ENCODE measurements around the gene FBF1. TPM values are rescaled to one million over a fixed set of nuclear protein-coding genes. Genes with fewer than 3 reads are reported as not detected.
"Not testable (repeated sequence)": the region's sequence is repeated elsewhere in the genome, so short reads cannot be mapped to it uniquely, and the experiment has no call there.

Gene FBF1
- total RNA-seq, 3 donors from 2014 or later (not counting 1 experiment from before 2014, with no cell fraction given) = 24.9 to 34.0 (median 33.0) TPM

DNA sequence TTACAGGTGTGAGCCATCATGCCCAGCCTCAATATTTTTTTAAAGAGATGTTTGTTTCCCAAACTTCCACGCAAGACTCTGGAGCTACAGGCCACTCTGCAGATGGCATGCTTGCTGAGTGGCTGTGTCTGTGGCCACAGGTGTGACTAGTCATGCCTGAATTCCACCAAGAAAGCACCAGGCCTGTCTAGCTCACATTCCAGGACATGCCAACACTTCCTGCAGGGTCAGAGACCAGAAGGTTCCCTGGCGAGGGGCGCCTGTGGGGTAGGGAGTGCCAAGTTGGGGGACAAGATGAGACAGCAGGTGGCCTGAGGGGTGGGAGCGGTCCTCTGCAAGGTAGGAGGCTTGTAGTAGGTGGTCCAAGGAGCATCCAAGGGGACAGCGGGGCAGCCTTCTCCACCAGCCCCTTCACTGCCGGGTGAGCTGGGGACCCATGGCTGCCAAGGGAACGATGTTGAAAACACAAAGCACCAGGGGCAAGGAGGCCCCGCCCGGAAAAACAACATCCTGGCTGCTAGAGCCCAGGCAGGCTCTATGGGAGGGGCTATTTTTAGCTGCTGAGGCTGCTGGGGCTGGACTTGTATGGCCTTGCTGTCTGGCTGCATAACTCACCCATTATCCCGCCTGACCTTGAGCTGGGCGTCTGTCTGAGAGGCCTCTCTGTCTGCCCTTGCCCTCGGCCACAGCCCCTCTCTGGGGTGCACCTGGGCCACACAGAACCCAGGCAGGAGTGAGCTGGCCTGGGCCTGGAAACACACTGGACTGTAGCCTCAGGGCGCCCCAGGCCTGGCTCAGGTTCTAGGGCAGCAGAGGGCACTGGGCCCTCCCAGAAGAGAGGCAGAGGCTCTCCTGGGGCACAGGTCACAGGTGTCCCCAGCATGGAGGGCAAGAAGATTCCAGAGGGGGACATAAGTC lies 68.1 kb downstream of the FBF1 start:
- Mint-ChIP-seq H3K36me3 (no peaks in the 10 kb centered on the region), H3K4me3 (no peak overlapping the region), H3K9me3 (no peaks in the 10 kb centered on the region), H3K27me3 (ENCODE audit: low read depth in 2 of 2) (peaks cover 0 to 8% of the 10 kb centered on the region in 2 donors), H3K27ac (peak overlapping the region in 1 of 2 donors; percentile 31), H3K4me1 (peaks cover 15 to 19% of the 10 kb centered on the region in 2 donors)
- WGBS (ENCODE audit: insufficient coverage) = 50% methylated on average over 13 of the region's 13 CpGs
- Histone ChIP-seq H3K27me3 (ENCODE audit: control insufficient read depth, insufficient read depth, low read length) (peaks cover 12% of the 10 kb centered on the region), H3K36me3 (ENCODE audit: control insufficient read depth, insufficient read depth, low read length) (no peaks in the 10 kb centered on the region), H3K27ac (ENCODE audit: low read length) (peak overlapping the region; percentile 43), H3K4me1 (ENCODE audit: control insufficient read depth, insufficient read depth, low read length) (peaks cover 37% of the 10 kb centered on the region), H3K4me3 (ENCODE audit: low read length) (no peak overlapping the region), H3K9me3 (ENCODE audit: control insufficient read depth, insufficient read depth, low read length) (no peaks in the 10 kb centered on the region)
- TF ChIP-seq, protein P1, sequence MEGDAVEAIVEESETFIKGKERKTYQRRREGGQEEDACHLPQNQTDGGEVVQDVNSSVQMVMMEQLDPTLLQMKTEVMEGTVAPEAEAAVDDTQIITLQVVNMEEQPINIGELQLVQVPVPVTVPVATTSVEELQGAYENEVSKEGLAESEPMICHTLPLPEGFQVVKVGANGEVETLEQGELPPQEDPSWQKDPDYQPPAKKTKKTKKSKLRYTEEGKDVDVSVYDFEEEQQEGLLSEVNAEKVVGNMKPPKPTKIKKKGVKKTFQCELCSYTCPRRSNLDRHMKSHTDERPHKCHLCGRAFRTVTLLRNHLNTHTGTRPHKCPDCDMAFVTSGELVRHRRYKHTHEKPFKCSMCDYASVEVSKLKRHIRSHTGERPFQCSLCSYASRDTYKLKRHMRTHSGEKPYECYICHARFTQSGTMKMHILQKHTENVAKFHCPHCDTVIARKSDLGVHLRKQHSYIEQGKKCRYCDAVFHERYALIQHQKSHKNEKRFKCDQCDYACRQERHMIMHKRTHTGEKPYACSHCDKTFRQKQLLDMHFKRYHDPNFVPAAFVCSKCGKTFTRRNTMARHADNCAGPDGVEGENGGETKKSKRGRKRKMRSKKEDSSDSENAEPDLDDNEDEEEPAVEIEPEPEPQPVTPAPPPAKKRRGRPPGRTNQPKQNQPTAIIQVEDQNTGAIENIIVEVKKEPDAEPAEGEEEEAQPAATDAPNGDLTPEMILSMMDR (IDR thresholded peaks at IDR 0.05) = no peak
- peak; percentile 25 to 47 (median 37) for ATAC-seq
- intact Hi-C loops (cut with micrococcal nuclease) = no loop called here
- DNase-seq = peak in 1 of 2 donors; percentile 78

GRCh38 chr17:75870228-75870627 lies 70.6 kb downstream of the FBF1 start:
- H3K9me3 ChIP-seq (ENCODE audit: control insufficient read depth, insufficient read depth, low read length); H3K9me3 Mint-ChIP-seq; H3K4me3 Mint-ChIP-seq; H3K4me1 Mint-ChIP-seq; H3K27ac Mint-ChIP-seq; DNase-seq; H3K27me3 ChIP-seq (ENCODE audit: control insufficient read depth, insufficient read depth, low read length); H3K36me3 ChIP-seq (ENCODE audit: control insufficient read depth, insufficient read depth, low read length); H3K4me3 ChIP-seq (ENCODE audit: low read length); intact Hi-C loops (cut with micrococcal nuclease); H3K27ac ChIP-seq (ENCODE audit: low read length); H3K36me3 Mint-ChIP-seq; H3K27me3 Mint-ChIP-seq (ENCODE audit: low read depth in 2 of 2); ATAC-seq: not testable (repeated sequence)
- H3K4me1 ChIP-seq (ENCODE audit: control insufficient read depth, insufficient read depth, low read length) = peaks cover 15% of the 10 kb centered on the region
- WGBS (ENCODE audit: insufficient coverage) = 94% methylated on average over 10 of the region's 10 CpGs

- no peak for DNase-seq
- H3K9me3 ChIP-seq (ENCODE audit: control insufficient read depth, insufficient read depth, low read length) = no peaks in the 10 kb centered on the region
- TF ChIP-seq, protein P1 (IDR thresholded peaks at IDR 0.05) = no peak
- peaks cover 21% of the 10 kb centered on the region for H3K4me1 ChIP-seq (ENCODE audit: control insufficient read depth, insufficient read depth, low read length)
- no peaks in the 10 kb centered on the region for H3K36me3 ChIP-seq (ENCODE audit: control insufficient read depth, insufficient read depth, low read length)
- intact Hi-C loops (cut with micrococcal nuclease) = no loop called here
- H3K27me3 ChIP-seq (ENCODE audit: control insufficient read depth, insufficient read depth, low read length) = no peaks in the 10 kb centered on the region
- Mint-ChIP-seq H3K27me3 (ENCODE audit: low read depth in 2 of 2) (no peaks in the 10 kb centered on the region), H3K4me1 (peaks cover 10 to 11% of the 10 kb centered on the region in 2 donors), H3K4me3 (no peak overlapping the region), H3K9me3 (no peaks in the 10 kb centered on the region), H3K36me3 (no peaks in the 10 kb centered on the region), H3K27ac (no peak overlapping the region)
- no peak overlapping the region for H3K4me3 ChIP-seq (ENCODE audit: low read length)
- no peak overlapping the region for H3K27ac ChIP-seq (ENCODE audit: low read length)
- WGBS (ENCODE audit: insufficient coverage) = 92% methylated on average over 23 of the region's 23 CpGs
- ATAC-seq = no peak
Observed at GRCh38 chr17:75869282-75870141, 71.3 kb downstream of the FBF1 start.

GRCh38 chr17:75868730-75869281 lies 72.0 kb downstream of the FBF1 start:
- H3K4me3 Mint-ChIP-seq; H3K9me3 ChIP-seq (ENCODE audit: control insufficient read depth, insufficient read depth, low read length); intact Hi-C loops (cut with micrococcal nuclease); H3K9me3 Mint-ChIP-seq; ATAC-seq; H3K4me3 ChIP-seq (ENCODE audit: low read length); H3K27me3 Mint-ChIP-seq (ENCODE audit: low read depth in 2 of 2); H3K36me3 ChIP-seq (ENCODE audit: control insufficient read depth, insufficient read depth, low read length); DNase-seq; H3K27me3 ChIP-seq (ENCODE audit: control insufficient read depth, insufficient read depth, low read length); H3K27ac Mint-ChIP-seq; H3K36me3 Mint-ChIP-seq; H3K27ac ChIP-seq (ENCODE audit: low read length): not testable (repeated sequence)
- H3K4me1 Mint-ChIP-seq = peaks cover 16 to 18% of the 10 kb centered on the region in 2 donors
- 93% methylated on average over 12 of the region's 12 CpGs for WGBS (ENCODE audit: insufficient coverage)
- peaks cover 28% of the 10 kb centered on the region for H3K4me1 ChIP-seq (ENCODE audit: control insufficient read depth, insufficient read depth, low read length)

GRCh38 chr17:75865404-75866188 lies 75.2 kb downstream of the FBF1 start:
- Histone ChIP-seq H3K27ac (ENCODE audit: low read length) (peak overlapping the region; percentile 84), H3K4me1 (ENCODE audit: control insufficient read depth, insufficient read depth, low read length) (peaks cover 27% of the 10 kb centered on the region)
- H3K27me3 ChIP-seq (ENCODE audit: control insufficient read depth, insufficient read depth, low read length); DNase-seq; ATAC-seq; H3K4me3 ChIP-seq (ENCODE audit: low read length); H3K36me3 Mint-ChIP-seq; H3K27me3 Mint-ChIP-seq (ENCODE audit: low read depth in 2 of 2); intact Hi-C loops (cut with micrococcal nuclease); H3K36me3 ChIP-seq (ENCODE audit: control insufficient read depth, insufficient read depth, low read length); H3K9me3 Mint-ChIP-seq; H3K9me3 ChIP-seq (ENCODE audit: control insufficient read depth, insufficient read depth, low read length): not testable (repeated sequence)
- H3K4me3 Mint-ChIP-seq = peak overlapping the region; percentile 80
- H3K4me1 Mint-ChIP-seq = peaks cover 16 to 18% of the 10 kb centered on the region in 2 donors
- 90% methylated on average over 13 of the region's 17 CpGs for WGBS (ENCODE audit: insufficient coverage)
- H3K27ac Mint-ChIP-seq = peak overlapping the region; percentile 83 to 93
